Skeletal muscle tissue (tissue), 4 donors: ENCODE results near the gene SNX18. TPM values are rescaled to one million over a fixed set of nuclear protein-coding genes. Genes with fewer than 3 reads are reported as not detected.

Experiments
- H3K27ac ChIP-seq: one replicate; pipeline ENCODE4 v1.7.0; 2013; ENCODE audit warnings: mild to moderate bottlenecking, low read depth, low read length, inconsistent platforms
- H3K27me3 ChIP-seq, 3 donors: one replicate each; pipeline ENCODE4 v1.7.0; 2013; ENCODE audit warnings: low read length in 3 of 3; ENCODE audit not compliant: control insufficient read depth in 3 of 3, insufficient read depth in 3 of 3
- H3K36me3 ChIP-seq, 3 donors: one replicate each; pipeline ENCODE4 v1.7.0; 2013; ENCODE audit warnings: low read length in 3 of 3; ENCODE audit not compliant: control insufficient read depth in 3 of 3, insufficient read depth in 3 of 3
- H3K4me1 ChIP-seq, 3 donors: one replicate each; pipeline ENCODE4 v1.7.0; 2013; ENCODE audit warnings: low read length in 3 of 3, mild to moderate bottlenecking in 3 of 3; ENCODE audit not compliant: control insufficient read depth in 3 of 3, insufficient read depth in 3 of 3
- H3K4me3 ChIP-seq, 3 donors: one replicate each; pipeline ENCODE4 v1.7.0; 2013; ENCODE audit warnings: low read length in 3 of 3
- H3K9ac ChIP-seq, 3 donors: one replicate each; pipeline ENCODE4 v1.7.0; 2013; ENCODE audit warnings: low read length in 3 of 3, mild to moderate bottlenecking in 3 of 3, moderate library complexity in 2 of 3, low read depth in 1 of 3
- H3K9me3 ChIP-seq, 3 donors: one replicate each; pipeline ENCODE4 v1.7.0; 2013; ENCODE audit warnings: low read length in 3 of 3; ENCODE audit not compliant: control insufficient read depth in 3 of 3
- total RNA-seq: library from RNA; depleted of rRNA; stranded (reverse); fragments of >200 nt; gene quantifications from one replicate; pipeline ENCODE4 v1.2.3, GENCODE V29; 2014
- donor health status: Osteomylitis.

SNX18 gene
- total RNA-seq, 1 donor from 2014 or later: 29.2 TPM

DNA sequence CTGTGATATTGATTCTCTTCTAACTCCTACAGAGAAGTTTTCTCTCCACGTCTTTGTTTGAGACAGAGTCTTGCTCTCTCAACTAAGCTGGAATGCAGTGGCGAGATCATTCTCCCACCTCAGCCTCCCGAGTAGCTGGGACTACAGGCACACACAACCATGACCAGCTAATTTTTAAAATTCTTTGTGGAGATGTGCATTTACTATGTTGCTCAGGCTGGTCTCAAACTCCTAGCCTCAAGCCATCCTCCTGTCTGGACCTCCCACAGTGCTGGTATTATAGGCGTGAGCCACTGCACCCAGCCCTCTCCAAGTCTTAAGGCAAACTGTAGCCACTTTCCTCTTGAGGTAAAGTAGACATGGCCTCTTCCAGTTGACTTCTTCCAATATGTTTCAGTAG is 72.2 kb downstream of the SNX18 start:
- Histone ChIP-seq H3K27me3 (no peaks in the 10 kb centered on the region), H3K4me1 (peaks cover 0 to 2% (median 0%) of the 10 kb centered on the region in 3 donors), H3K4me3 (no peak overlapping the region), H3K9me3 (peaks cover 0 to 3% (median 0%) of the 10 kb centered on the region in 3 donors), H3K36me3 (no peaks in the 10 kb centered on the region), H3K9ac (no peak overlapping the region), H3K27ac (no peak overlapping the region)

DNA sequence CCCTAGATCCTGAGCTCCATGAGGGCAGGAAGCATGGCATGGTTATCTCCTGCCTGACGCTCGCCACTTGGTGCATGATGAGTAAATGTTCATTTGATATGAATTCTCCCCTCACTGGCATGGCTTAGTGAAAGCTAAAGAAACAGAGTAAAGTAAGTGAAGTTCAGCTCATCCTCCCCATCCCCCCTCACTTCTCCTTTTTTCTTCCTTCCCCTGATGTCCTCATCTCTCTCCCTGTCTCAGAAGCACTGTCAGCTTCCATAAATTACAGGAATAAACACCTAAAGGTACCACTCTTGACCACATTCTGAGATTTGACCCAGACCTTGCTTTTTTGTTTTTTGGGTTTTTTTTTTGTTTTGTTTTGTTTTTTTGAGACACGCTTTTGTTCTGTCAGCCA is 73.3 kb downstream of the SNX18 start:
- no peaks in the 10 kb centered on the region for H3K36me3 ChIP-seq
- H3K4me1 ChIP-seq: peaks cover 0 to 2% (median 0%) of the 10 kb centered on the region in 3 donors
- peaks cover 0 to 3% (median 0%) of the 10 kb centered on the region in 3 donors for H3K9me3 ChIP-seq
- H3K9ac ChIP-seq: no peak overlapping the region
- no peak overlapping the region for H3K4me3 ChIP-seq
- H3K27ac ChIP-seq: no peak overlapping the region
- H3K27me3 ChIP-seq: no peaks in the 10 kb centered on the region

DNA sequence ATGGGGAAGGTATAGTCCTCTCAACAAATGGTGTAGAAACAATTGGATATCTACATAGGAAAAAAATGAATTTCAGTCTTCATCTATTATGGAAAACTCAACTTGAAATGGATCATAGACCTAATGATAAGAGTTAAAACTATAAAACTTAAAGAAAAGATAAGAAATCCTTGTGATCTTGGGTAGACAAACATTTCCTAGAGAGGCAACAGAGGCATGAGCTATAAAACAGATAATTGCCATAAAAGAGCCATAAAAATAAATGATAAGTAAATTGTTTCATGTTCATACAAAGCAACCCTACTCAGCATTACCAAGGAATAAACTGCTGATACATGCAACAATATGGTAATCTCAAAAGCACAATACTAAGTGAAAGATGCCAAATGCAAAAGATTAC is 76.2 kb downstream of the SNX18 start:
- H3K27me3 ChIP-seq: no peaks in the 10 kb centered on the region
- H3K9ac ChIP-seq: no peak overlapping the region
- no peak overlapping the region for H3K27ac ChIP-seq
- peaks cover 0 to 2% (median 0%) of the 10 kb centered on the region in 3 donors for H3K4me1 ChIP-seq
- H3K36me3 ChIP-seq: no peaks in the 10 kb centered on the region
- H3K4me3 ChIP-seq: no peak overlapping the region
- H3K9me3 ChIP-seq: no peaks in the 10 kb centered on the region

- Histone ChIP-seq H3K9ac (no peak overlapping the region), H3K27me3 (no peaks in the 10 kb centered on the region), H3K4me3 (no peak overlapping the region), H3K9me3 (no peaks in the 10 kb centered on the region), H3K27ac (no peak overlapping the region), H3K4me1 (peaks cover 0 to 2% (median 0%) of the 10 kb centered on the region in 3 donors), H3K36me3 (no peaks in the 10 kb centered on the region)
Observed at GRCh38 chr5:54594181-54594580, 76.6 kb downstream of the SNX18 start.

DNA sequence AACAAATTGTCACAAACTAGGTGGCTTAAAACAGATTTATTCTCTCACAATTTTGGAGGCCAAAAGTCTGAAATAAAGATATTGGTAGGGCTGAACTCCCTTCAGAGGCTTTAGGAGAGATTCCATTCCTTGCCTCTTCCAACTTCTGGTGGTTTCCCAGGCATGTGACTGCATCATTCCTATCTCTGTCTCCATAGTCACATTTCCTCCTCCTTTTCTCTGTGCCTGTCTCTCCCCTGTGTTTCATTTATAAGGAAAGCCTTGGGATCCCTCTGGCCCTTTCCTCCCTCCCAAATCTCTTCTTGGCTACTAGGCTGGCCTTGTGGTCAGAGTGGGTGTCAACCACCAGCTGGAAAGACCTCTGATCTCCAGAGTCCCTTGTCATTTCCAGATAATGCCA is 78.2 kb downstream of the SNX18 start:
- Histone ChIP-seq H3K27me3 (no peaks in the 10 kb centered on the region), H3K9ac (no peak overlapping the region), H3K9me3 (no peaks in the 10 kb centered on the region), H3K36me3 (no peaks in the 10 kb centered on the region), H3K4me3 (no peak overlapping the region), H3K4me1 (no peaks in the 10 kb centered on the region), H3K27ac (no peak overlapping the region)

Other genes with a start within 250 kb of the SNX18 start
- 42.3 TPM for gene ARL15, start 207.2 kb upstream of the SNX18 start, total RNA-seq
- 151 TPM for gene HSPB3, start 62.1 kb upstream of the SNX18 start, total RNA-seq